ENCODE results near the gene KIAA1217. TPM values are rescaled to one million over a fixed set of nuclear protein-coding genes. Genes with fewer than 3 reads are reported as not detected.

KIAA1217 gene
- total RNA-seq, 1 donor from 2014 or later: 73.2 TPM

DNA sequence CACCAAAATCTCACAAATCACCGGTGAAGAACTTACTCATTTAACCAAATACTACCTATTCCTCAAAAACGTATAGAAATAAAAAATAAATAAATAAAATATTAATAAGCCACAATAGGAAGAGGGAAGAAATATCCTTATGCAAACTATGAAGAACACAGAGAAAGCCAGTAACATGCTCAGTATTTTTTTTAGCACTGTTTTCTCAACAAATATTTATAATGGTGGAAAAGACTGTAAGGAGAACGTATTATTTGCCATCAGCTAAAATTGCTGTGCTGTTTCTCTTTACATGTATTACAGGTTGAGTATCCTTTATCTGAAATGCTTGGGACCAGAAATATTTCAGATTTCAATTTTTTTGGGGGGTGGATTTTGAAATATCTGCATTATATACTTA lies 21.0 kb downstream of the KIAA1217 start:
- Mint-ChIP-seq H3K9me3 (no peaks in the 10 kb centered on the region), H3K4me3 (no peak overlapping the region), H3K27me3 (no peaks in the 10 kb centered on the region)

DNA sequence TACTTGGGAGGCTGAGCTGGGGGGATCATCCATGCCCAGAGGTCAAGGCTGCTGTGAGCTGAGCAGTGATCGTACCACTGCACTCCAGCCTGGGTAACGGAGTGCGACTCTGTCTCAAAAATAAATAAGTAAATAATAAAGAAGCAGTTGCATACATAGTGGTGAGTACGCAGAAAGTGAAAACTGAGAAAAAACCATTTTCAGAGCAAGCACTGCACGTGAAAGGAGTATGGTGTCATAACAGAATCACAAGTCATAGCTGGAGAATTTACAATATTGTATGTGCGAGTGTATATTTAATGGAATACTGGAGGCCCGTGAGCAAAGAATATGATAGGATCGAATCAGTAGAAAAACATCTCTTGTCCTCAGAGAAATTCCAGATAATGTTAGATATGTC lies 22.3 kb downstream of the KIAA1217 start:
- no peak overlapping the region for H3K4me3 Mint-ChIP-seq
- no peaks in the 10 kb centered on the region for H3K9me3 Mint-ChIP-seq
- H3K27me3 Mint-ChIP-seq: no peaks in the 10 kb centered on the region
- H3K27ac Mint-ChIP-seq: no peak overlapping the region
- H3K36me3 Mint-ChIP-seq: peaks cover 10% of the 10 kb centered on the region
- H3K4me1 Mint-ChIP-seq (ENCODE audit: unreplicated experiment): peaks cover 18% of the 10 kb centered on the region
- TF ChIP-seq, protein P1, sequence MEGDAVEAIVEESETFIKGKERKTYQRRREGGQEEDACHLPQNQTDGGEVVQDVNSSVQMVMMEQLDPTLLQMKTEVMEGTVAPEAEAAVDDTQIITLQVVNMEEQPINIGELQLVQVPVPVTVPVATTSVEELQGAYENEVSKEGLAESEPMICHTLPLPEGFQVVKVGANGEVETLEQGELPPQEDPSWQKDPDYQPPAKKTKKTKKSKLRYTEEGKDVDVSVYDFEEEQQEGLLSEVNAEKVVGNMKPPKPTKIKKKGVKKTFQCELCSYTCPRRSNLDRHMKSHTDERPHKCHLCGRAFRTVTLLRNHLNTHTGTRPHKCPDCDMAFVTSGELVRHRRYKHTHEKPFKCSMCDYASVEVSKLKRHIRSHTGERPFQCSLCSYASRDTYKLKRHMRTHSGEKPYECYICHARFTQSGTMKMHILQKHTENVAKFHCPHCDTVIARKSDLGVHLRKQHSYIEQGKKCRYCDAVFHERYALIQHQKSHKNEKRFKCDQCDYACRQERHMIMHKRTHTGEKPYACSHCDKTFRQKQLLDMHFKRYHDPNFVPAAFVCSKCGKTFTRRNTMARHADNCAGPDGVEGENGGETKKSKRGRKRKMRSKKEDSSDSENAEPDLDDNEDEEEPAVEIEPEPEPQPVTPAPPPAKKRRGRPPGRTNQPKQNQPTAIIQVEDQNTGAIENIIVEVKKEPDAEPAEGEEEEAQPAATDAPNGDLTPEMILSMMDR (conservative IDR thresholded peaks at IDR 0.05): no peak
- no peak for DNase-seq (ENCODE audit: extremely low spot score, unreplicated experiment)

More for the DNA sequence above, 21.0 kb downstream of the KIAA1217 start:
- DNase-seq (ENCODE audit: extremely low spot score, unreplicated experiment): no peak
- H3K27ac Mint-ChIP-seq: no peak overlapping the region
- TF ChIP-seq, protein P1 (conservative IDR thresholded peaks at IDR 0.05): no peak
- H3K4me1 Mint-ChIP-seq (ENCODE audit: unreplicated experiment): peaks cover 10% of the 10 kb centered on the region
- H3K36me3 Mint-ChIP-seq: peaks cover 18% of the 10 kb centered on the region

DNA sequence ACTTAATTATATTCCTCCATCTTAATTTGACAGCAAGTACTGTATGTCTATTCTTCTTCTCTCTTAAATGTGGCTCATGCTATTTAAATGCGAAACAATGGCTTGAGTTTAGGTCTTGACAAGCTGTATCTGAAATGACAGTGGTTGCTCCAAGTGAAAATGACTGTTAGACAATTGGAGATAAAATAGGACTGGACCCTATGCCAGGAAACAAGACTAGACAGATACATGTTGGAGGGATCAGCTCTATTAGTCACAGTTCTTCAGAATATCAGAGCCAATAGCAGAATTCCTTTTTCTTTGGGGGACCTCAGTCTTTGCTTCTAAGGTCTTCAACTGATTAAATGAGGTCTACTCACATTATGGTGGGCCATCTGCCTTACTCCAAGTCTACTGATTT lies 25.8 kb downstream of the KIAA1217 start:
- H3K4me1 Mint-ChIP-seq (ENCODE audit: unreplicated experiment): peaks cover 48% of the 10 kb centered on the region
- H3K9me3 Mint-ChIP-seq: no peaks in the 10 kb centered on the region
- no peak overlapping the region for H3K27ac Mint-ChIP-seq
- DNase-seq (ENCODE audit: extremely low spot score, unreplicated experiment): no peak
- H3K4me3 Mint-ChIP-seq: no peak overlapping the region
- H3K27me3 Mint-ChIP-seq: no peaks in the 10 kb centered on the region
- TF ChIP-seq, protein P1 (conservative IDR thresholded peaks at IDR 0.05): no peak
- peaks cover 10% of the 10 kb centered on the region for H3K36me3 Mint-ChIP-seq

DNA sequence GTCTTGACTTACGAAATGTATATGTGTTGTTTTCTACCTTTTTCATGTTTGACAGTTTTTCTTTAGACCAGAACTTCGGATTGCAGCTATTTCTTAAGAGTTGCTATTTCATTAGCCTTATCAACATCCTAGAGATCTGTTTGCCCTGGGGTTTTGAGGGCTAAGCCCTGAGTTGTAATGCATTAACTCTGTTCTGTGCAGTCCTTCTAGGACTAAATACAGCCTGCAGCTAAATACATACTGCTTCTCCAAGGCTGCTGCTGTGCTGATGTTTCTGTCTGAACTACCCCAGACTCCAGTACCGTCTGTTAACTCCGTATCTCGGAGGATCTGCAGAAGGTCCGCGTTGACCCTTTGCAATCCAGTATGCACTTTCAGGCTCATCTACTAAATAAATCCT lies 26.5 kb downstream of the KIAA1217 start:
- H3K27me3 Mint-ChIP-seq: no peaks in the 10 kb centered on the region
- peaks cover 10% of the 10 kb centered on the region for H3K36me3 Mint-ChIP-seq
- no peak overlapping the region for H3K27ac Mint-ChIP-seq
- TF ChIP-seq, protein P1 (conservative IDR thresholded peaks at IDR 0.05): no peak
- no peaks in the 10 kb centered on the region for H3K9me3 Mint-ChIP-seq
- peaks cover 52% of the 10 kb centered on the region for H3K4me1 Mint-ChIP-seq (ENCODE audit: unreplicated experiment)
- no peak overlapping the region for H3K4me3 Mint-ChIP-seq
- DNase-seq (ENCODE audit: extremely low spot score, unreplicated experiment): no peak

DNA sequence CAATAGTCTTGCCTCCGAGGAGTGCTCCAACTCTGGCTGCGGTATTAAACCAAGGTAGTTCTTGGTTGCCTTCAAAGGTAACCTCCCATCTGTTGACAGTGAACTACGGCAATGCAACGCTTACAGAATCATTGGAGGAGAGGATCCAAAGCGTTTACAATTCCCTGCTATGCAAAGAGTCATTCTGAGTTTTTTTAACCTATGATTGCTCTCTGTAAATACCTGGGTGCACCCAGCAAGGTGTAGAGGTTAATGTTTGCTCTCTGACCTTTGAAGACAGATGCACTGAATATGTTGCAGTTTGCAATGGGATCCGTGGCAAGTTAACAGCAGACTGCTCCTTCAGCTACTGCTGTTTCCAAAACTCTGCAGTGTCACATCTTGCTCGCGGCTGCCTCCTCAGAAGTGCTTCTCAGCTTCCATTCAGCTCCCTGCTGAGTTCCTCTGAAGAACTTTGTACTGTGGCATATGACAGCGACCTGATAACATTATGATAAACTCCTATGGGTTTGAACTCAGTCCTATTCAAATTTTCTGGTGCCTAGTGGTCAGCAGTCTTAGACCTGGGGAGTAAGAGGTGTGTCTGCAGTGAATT lies 29.0 kb downstream of the KIAA1217 start:
- H3K27me3 Mint-ChIP-seq: no peaks in the 10 kb centered on the region
- H3K36me3 Mint-ChIP-seq: peaks cover 5% of the 10 kb centered on the region
- H3K4me3 Mint-ChIP-seq: peak overlapping the region; percentile 91
- no peak for DNase-seq (ENCODE audit: extremely low spot score, unreplicated experiment)
- no peaks in the 10 kb centered on the region for H3K9me3 Mint-ChIP-seq
- TF ChIP-seq, protein P1 (conservative IDR thresholded peaks at IDR 0.05): no peak
- H3K4me1 Mint-ChIP-seq (ENCODE audit: unreplicated experiment): peaks cover 56% of the 10 kb centered on the region
- H3K27ac Mint-ChIP-seq: peak overlapping the region; percentile 98
